Amniotic epithelial cell (primary cell): ENCODE results near the gene MSRB2.
A peak's percentile ranks its signal among the peaks of the same experiment; 100 is the strongest.

Experiments used
- DNase-seq: peaks from one replicate; pipeline ENCODE4 v3.0.0-alpha.2; 2010; ENCODE audit warnings: low read depth

Gene MSRB2

GRCh38 chr10:23111517-23112286 is 16.3 kb downstream of the MSRB2 start:
- no peak for DNase-seq

- no peak for DNase-seq
These were observed 19.0 kb downstream of the MSRB2 start for GRCh38 chr10:23114228-23114850.

- DNase-seq, result no peak
These were observed 21.3 kb downstream of the MSRB2 start for GRCh38 chr10:23116486-23117205.

GRCh38 chr10:23120001-23120934 is 24.9 kb downstream of the MSRB2 start:
- DNase-seq, result no peak

- no peak for DNase-seq
These were observed 25.8 kb downstream of the MSRB2 start for GRCh38 chr10:23121135-23121534.

GRCh38 chr10:23136462-23136861 is 41.1 kb downstream of the MSRB2 start:
- no peak for DNase-seq

GRCh38 chr10:23139677-23140076 is 44.3 kb downstream of the MSRB2 start:
- no peak for DNase-seq

GRCh38 chr10:23141995-23142394 is 46.6 kb downstream of the MSRB2 start:
- no peak for DNase-seq

GRCh38 chr10:23146258-23146657 is 50.9 kb downstream of the MSRB2 start:
- DNase-seq, result no peak

- DNase-seq, result no peak
These were observed 51.7 kb downstream of the MSRB2 start for GRCh38 chr10:23147035-23147434.

GRCh38 chr10:23148214-23148613 is 52.8 kb downstream of the MSRB2 start:
- no peak for DNase-seq

GRCh38 chr10:23150091-23150490 is 54.7 kb downstream of the MSRB2 start:
- DNase-seq, result no peak

GRCh38 chr10:23150610-23151009 is 55.2 kb downstream of the MSRB2 start:
- DNase-seq, result no peak

- DNase-seq, result no peak
These were observed 55.7 kb downstream of the MSRB2 start for GRCh38 chr10:23151071-23151470.

GRCh38 chr10:23155169-23155568 is 59.8 kb downstream of the MSRB2 start:
- peak; percentile 50 for DNase-seq

GRCh38 chr10:23156447-23157150 is 61.2 kb downstream of the MSRB2 start:
- no peak for DNase-seq

- DNase-seq, result no peak
These were observed 61.9 kb downstream of the MSRB2 start for GRCh38 chr10:23157239-23157681.

GRCh38 chr10:23157691-23158369 is 62.5 kb downstream of the MSRB2 start:
- DNase-seq, result peak; percentile 59

GRCh38 chr10:23158370-23158769 is 63.0 kb downstream of the MSRB2 start:
- DNase-seq, result peak; percentile 50

- DNase-seq, result peak; percentile 40
These were observed 76.0 kb downstream of the MSRB2 start for GRCh38 chr10:23171232-23171876.
